Neural cell (in vitro differentiated cells): ENCODE results near the gene TENM3.

Source experiments
- CTCF ChIP-seq: fragments of 450-650 bp; IDR thresholded peaks from 2 replicates; pipeline ENCODE4 v1.5.1; 2014; ENCODE audit warnings: antibody characterized with exemption, mild to moderate bottlenecking, moderate library complexity; ENCODE audit not compliant: poor library complexity, severe bottlenecking
- RAD21 ChIP-seq: fragments of 450-650 bp; conservative IDR thresholded peaks from 2 replicates; pipeline ENCODE4 v1.6.1; 2014; ENCODE audit warnings: antibody characterized with exemption, mild to moderate bottlenecking, moderate library complexity

- TF ChIP-seq CTCF (no peak), RAD21 (no peak)
Measured at GRCh38 chr4:182425302-182425701, 182.1 kb downstream of the TENM3 start.
